HepG2 (cell line): ENCODE data around the gene RAD23A. TPM values are rescaled to one million over a fixed set of nuclear protein-coding genes. Genes with fewer than 3 reads are reported as not detected.

Source experiments
- ATAC-seq: fragments of 200-7000 bp; cut with Tn5 transposase; 3 replicates; pipeline ENCODE4 v1.9.1; 2020; ENCODE audit warnings: mild to moderate bottlenecking, moderate library complexity
- BruUV-seq: library from RNA; stranded (reverse); fragments of 400-500 nt; replicated peaks from 2 replicates; lab custom pipeline; 2021; lab: Mats Ljungman, UMichigan
- CTCF ChIA-PET: fragments of 300-600 bp; formaldehyde crosslinking; extraction: SDS; loops from one replicate; lab custom pipeline; 2021; ENCODE audit warnings: low total read pairs, inconsistent platforms, low intra/inter-chr PET ratio; lab: Yijun Ruan, JAX
- POLR2A ChIA-PET: fragments of 350-600 bp; sonication (Branson Sonifier 250); formaldehyde crosslinking; loops from one replicate; lab custom pipeline; 2020; ENCODE audit warnings: antibody characterized with exemption, inconsistent platforms; lab: Yijun Ruan, JAX
- DNase-seq: peaks from one replicate; pipeline ENCODE4 v3.0.0-alpha.2; 2015; ENCODE audit warnings: low spot score
- FAIRE-seq: peaks from 3 replicates; lab custom pipeline; 2011; peaks lifted over from hg19 to GRCh38; lab: Jason Lieb, UNC
- H2AFZ ChIP-seq: one replicate; pipeline ENCODE4 v1.6.1; 2011; ENCODE audit warnings: low read length, inconsistent platforms
- H3K27ac ChIP-seq: fragments of 300-600 bp; 3 replicates; pipeline ENCODE4 v1.8.0; 2011; ENCODE audit warnings: mixed run types, mild to moderate bottlenecking, mixed read lengths, low read length, inconsistent platforms; ENCODE audit not compliant: insufficient read depth; ENCODE audit errors: extremely low read length
- H3K27me3 ChIP-seq, 2 experiments: fragments of 200-600 bp in 1 of 2; 2 replicates in 1 of 2; 3 replicates in 1 of 2; pipeline versions ENCODE4 v1.6.0 to v1.8.0; 2011; ENCODE audit warnings: low read length in 2 of 2, mild to moderate bottlenecking in 2 of 2, moderate library complexity in 2 of 2, inconsistent platforms in 1 of 2; ENCODE audit not compliant: insufficient read depth in 2 of 2, control insufficient read depth in 1 of 2
- H3K36me3 ChIP-seq, 2 experiments: fragments of 200-600 bp in 1 of 2; replicated peaks in 1 of 2; 2 replicates in 1 of 2; 3 replicates in 1 of 2; pipeline versions ENCODE4 v1.5.1 to v1.8.0; 2011; ENCODE audit warnings: low read length in 2 of 2, inconsistent platforms in 1 of 2; ENCODE audit not compliant: insufficient read depth in 2 of 2, control insufficient read depth in 1 of 2
- H3K4me1 ChIP-seq: 2 replicates; pipeline ENCODE4 v1.5.1; 2012; ENCODE audit warnings: low read length, inconsistent platforms; ENCODE audit not compliant: insufficient read depth
- H3K4me2 ChIP-seq: 2 replicates; pipeline ENCODE4 v1.6.0; 2011; ENCODE audit warnings: low read depth, low read length, inconsistent platforms
- H3K4me3 ChIP-seq, 3 experiments: fragments of 200-600 bp in 1 of 3; sonication (generic), shearing (Covaris generic) in 1 of 3; replicated peaks in 1 of 3; 2 replicates each; pipeline ENCODE4 v1.5.1; 2011 to 2016; ENCODE audit warnings: low read length in 3 of 3, inconsistent platforms in 2 of 3, low read depth in 2 of 3, mild to moderate bottlenecking in 2 of 3, control low read depth in 1 of 3, mixed read lengths in 1 of 3; ENCODE audit not compliant: insufficient read depth in 1 of 3
- H3K79me2 ChIP-seq: one replicate; pipeline ENCODE4 v1.6.1; 2011; ENCODE audit warnings: low read length, inconsistent platforms; ENCODE audit not compliant: insufficient read depth
- H3K9ac ChIP-seq: 2 replicates; pipeline ENCODE4 v1.6.0; 2011; ENCODE audit warnings: mild to moderate bottlenecking, low read depth, low read length, inconsistent platforms; ENCODE audit not compliant: insufficient read depth
- H3K9me3 ChIP-seq: 2 replicates; pipeline ENCODE4 v1.5.1; 2012; ENCODE audit warnings: mild to moderate bottlenecking, low read length
- H4K20me1 ChIP-seq: 2 replicates; pipeline ENCODE4 v1.6.0; 2011; ENCODE audit warnings: inconsistent platforms, mild to moderate bottlenecking, low read length, moderate library complexity; ENCODE audit not compliant: insufficient read depth
- CEBPZ ChIP-seq: IDR thresholded peaks from 2 replicates; pipeline ENCODE4 v1.6.1; 2012; ENCODE audit warnings: low read length, improper control_type of control experiment
- FLYWCH1 ChIP-seq: sonication (generic); formaldehyde crosslinking; IDR thresholded peaks from 2 replicates; pipeline ENCODE4 v1.8.1; 2023; ENCODE audit warnings: mild to moderate bottlenecking, missing genetic modification reagents
- FOXO1 ChIP-seq: sonication (generic); formaldehyde crosslinking; IDR thresholded peaks from 2 replicates; pipeline ENCODE4 v1.4.0; 2020; ENCODE audit warnings: missing genetic modification reagents
- HNRNPK ChIP-seq: fragments of 200-400 bp; formaldehyde crosslinking; IDR thresholded peaks from 2 replicates; pipeline ENCODE4 v1.6.1; 2018; ENCODE audit warnings: low read length, low read depth, moderate library complexity, mild to moderate bottlenecking; ENCODE audit not compliant: poor library complexity, severe bottlenecking
- IKZF1 ChIP-seq: fragments of 450-650 bp; IDR thresholded peaks from 2 replicates; pipeline ENCODE4 v1.7.1; 2016
- MED8 ChIP-seq: sonication (generic); formaldehyde crosslinking; IDR thresholded peaks from 2 replicates; pipeline ENCODE4 v1.8.1; 2023; ENCODE audit warnings: mild to moderate bottlenecking, missing genetic modification reagents; ENCODE audit not compliant: insufficient replicate concordance
- MTF2 ChIP-seq: sonication (generic); formaldehyde crosslinking; IDR thresholded peaks from 2 replicates; pipeline ENCODE4 v1.5.0; 2020; ENCODE audit warnings: missing genetic modification reagents, borderline replicate concordance
- NFE2L2 ChIP-seq: fragments of 150-350 bp; IDR thresholded peaks from 2 replicates; pipeline ENCODE4 v1.6.1; 2014; ENCODE audit warnings: low read length
- SIN3B ChIP-seq: fragments of 150-350 bp; IDR thresholded peaks from 2 replicates; pipeline ENCODE4 v1.6.1; 2014; ENCODE audit warnings: low read length
- SIX4 ChIP-seq: sonication (generic); formaldehyde crosslinking; IDR thresholded peaks from 2 replicates; pipeline ENCODE4 v1.4.0; 2020; ENCODE audit warnings: missing genetic modification reagents
- SYNCRIP ChIP-seq: fragments of 200-400 bp; formaldehyde crosslinking; IDR thresholded peaks from 2 replicates; pipeline ENCODE4 v1.6.1; 2018; ENCODE audit warnings: mild to moderate bottlenecking, low read depth, low read length; ENCODE audit not compliant: insufficient read depth
- ZBTB21 ChIP-seq: sonication (generic); formaldehyde crosslinking; IDR thresholded peaks from 2 replicates; pipeline ENCODE4 v1.4.0; 2020; ENCODE audit warnings: missing genetic modification reagents
- ZFAT ChIP-seq: sonication (generic); formaldehyde crosslinking; conservative IDR thresholded peaks from 2 replicates; pipeline ENCODE4 v1.8.1; 2023; ENCODE audit warnings: missing genetic modification reagents, inconsistent platforms
- ZNF136 ChIP-seq: sonication (generic); formaldehyde crosslinking; IDR thresholded peaks from 2 replicates; pipeline ENCODE4 v1.8.1; 2022; ENCODE audit warnings: low read depth, mild to moderate bottlenecking, moderate library complexity, missing genetic modification reagents
- ZNF225 ChIP-seq: sonication (generic); formaldehyde crosslinking; IDR thresholded peaks from 2 replicates; pipeline ENCODE4 v1.4.0; 2020; ENCODE audit warnings: mild to moderate bottlenecking, missing genetic modification reagents
- ZNF264 ChIP-seq: sonication (generic); formaldehyde crosslinking; IDR thresholded peaks from 2 replicates; pipeline ENCODE4 v1.4.0; 2020; ENCODE audit warnings: missing genetic modification reagents
- ZNF33B ChIP-seq: sonication (generic); formaldehyde crosslinking; IDR thresholded peaks from 2 replicates; pipeline ENCODE4 v1.5.1; 2020; ENCODE audit warnings: mild to moderate bottlenecking, missing genetic modification reagents
- ZNF367 ChIP-seq: sonication (generic); formaldehyde crosslinking; IDR thresholded peaks from 2 replicates; pipeline ENCODE4 v1.4.0; 2020; ENCODE audit warnings: missing genetic modification reagents, borderline replicate concordance
- ZNF431 ChIP-seq: sonication (generic); formaldehyde crosslinking; IDR thresholded peaks from 2 replicates; pipeline ENCODE4 v1.9.0; 2022; ENCODE audit warnings: missing genetic modification reagents, low read depth, mild to moderate bottlenecking, borderline replicate concordance
- ZNF570 ChIP-seq: sonication (generic); formaldehyde crosslinking; IDR thresholded peaks from 2 replicates; pipeline ENCODE4 v1.4.0; 2020; ENCODE audit warnings: mild to moderate bottlenecking, missing genetic modification reagents, borderline replicate concordance
- ZNF589 ChIP-seq: sonication (generic); formaldehyde crosslinking; conservative IDR thresholded peaks from 2 replicates; pipeline ENCODE4 v1.8.0; 2022; ENCODE audit warnings: mild to moderate bottlenecking, moderate library complexity, missing genetic modification reagents
- ZSCAN22 ChIP-seq: sonication (generic); formaldehyde crosslinking; IDR thresholded peaks from 2 replicates; pipeline ENCODE4 v1.4.0; 2020; ENCODE audit warnings: mild to moderate bottlenecking, missing genetic modification reagents
- WGBS: methylation state at CpG from one replicate; pipeline ENCODE4 v1.1.6; 2017; ENCODE audit warnings: low lambda C conversion rate; 5-methylcytosine and 5-hydroxymethylcytosine counted together
- in situ Hi-C: cut with HindIII; loops from 2 replicates; pipeline ENCODE4 v1.10.0; 2017; ENCODE audit warnings: low pct_unique_long_range_greater_than_20kb; ENCODE audit not compliant: extremely low pct_ligation_motif_present
- intact Hi-C: fragments of 100-400 bp; cut with micrococcal nuclease; formaldehyde crosslinking; loops from one replicate; pipeline ENCODE4 v1.10.0; 2022; ENCODE audit not compliant: unreplicated experiment
- polyA plus RNA-seq, 8 experiments: library from polyadenylated mRNA; depleted of rRNA in 3 of 8; stranded (reverse) in 7 of 8; unstranded in 1 of 8; fragments of >200 nt; fragmentation: Illumina TruSeq in 4 of 8; extraction: Trizol in 4 of 8; gene quantifications; 2 replicates each; pipeline versions ENCODE4 v1.2.1 to v1.2.3, GENCODE V29; 2011 to 2016; ENCODE audit warnings: low read depth in 4 of 8, missing spikeins in 1 of 8, mixed read lengths in 1 of 8; ENCODE audit not compliant: insufficient read depth in 1 of 8
- total RNA-seq, 5 experiments: library from RNA; depleted of rRNA; stranded (reverse); fragments of >200 nt; fragmentation: Illumina TruSeq; extraction: Trizol; gene quantifications; 2 replicates each; pipeline ENCODE4 v1.2.3, GENCODE V29; 2016; ENCODE audit warnings: low read depth in 1 of 5

Gene RAD23A
- total and polyA plus RNA-seq, 2 of the 13 experiments (the other 11 are each of a cell fraction or from before 2014, with no cell fraction given), result 42.5 to 54.2 TPM

GRCh38 chr19:12983091-12983490, 37.4 kb downstream of the RAD23A start (continued):
- no peak for TF ChIP-seq ZNF589 (CRISPR knock-in tag)

- Histone ChIP-seq H3K4me3 (peak overlapping the region in 2 of 3 experiments; percentile 38 to 47; a peak in 1 of 6 replicates), H3K9ac (no peak overlapping the region), H3K9me3 (no peaks in the 10 kb centered on the region), H3K4me2 (peak overlapping the region; percentile 67), H3K36me3 (no peaks in the 10 kb centered on the region), H4K20me1 (no peaks in the 10 kb centered on the region), H3K27me3 (peaks cover 0 to 5% of the 10 kb centered on the region in 2 experiments; a peak in 1 of 5 replicates), H3K79me2 (no peaks in the 10 kb centered on the region), H3K4me1 (peaks cover 60% of the 10 kb centered on the region), H2AFZ (no peak overlapping the region), H3K27ac (no peak overlapping the region)
- FAIRE-seq (no peak), DNase-seq (peak; percentile 53), ATAC-seq (peak; percentile 8; the same call in 1 of the 3 replicates)
- in situ Hi-C loops, result no loop called here
- ChIA-PET CTCF (interaction anchor here (2.4 to 3.8 kb wide), 2 partner anchors 78 to 110 kb away, joined by 11 to 29 read pairs; no protein-coding TSS in a partner anchor), POLR2A (interaction anchor here (2.2 to 3.6 kb wide), 2 partner anchors 48 to 77 kb away, joined by 7 to 36 read pairs; no protein-coding TSS in a partner anchor)
- 7% methylated on average over 51 of the region's 51 CpGs for WGBS
- intact Hi-C loops, result loop anchor here (2.0 kb wide), 1 partner anchor 49 kb away; no protein-coding TSS in a partner anchor
- no TSS peak for BruUV-seq
- TF ChIP-seq SIN3B, result no peak
- TF ChIP-seq MED8 (CRISPR knock-in tag), result no peak
- TF ChIP-seq ZNF431 (CRISPR knock-in tag), result no peak
- no peak for TF ChIP-seq MTF2 (CRISPR knock-in tag)
- TF ChIP-seq ZNF570, result no peak
- TF ChIP-seq ZNF367 (CRISPR knock-in tag), result no peak
- TF ChIP-seq ZNF225 (CRISPR knock-in tag), result no peak
- no peak for TF ChIP-seq ZSCAN22
- TF ChIP-seq SYNCRIP, result no peak
- TF ChIP-seq FLYWCH1 (CRISPR knock-in tag), result no peak
- no peak for TF ChIP-seq ZFAT (CRISPR knock-in tag)
- no peak for TF ChIP-seq IKZF1
- no peak for TF ChIP-seq ZNF33B (CRISPR knock-in tag)
- TF ChIP-seq SIX4 (CRISPR knock-in tag), result no peak
- TF ChIP-seq CEBPZ, result no peak
- TF ChIP-seq ZNF264 (CRISPR knock-in tag), result no peak
- no peak for TF ChIP-seq HNRNPK
- no peak for TF ChIP-seq NFE2L2
- TF ChIP-seq ZNF136 (CRISPR knock-in tag), result no peak
- 0 out of 2 replicates have a peak, but pooled peaks have one; percentile 52 for TF ChIP-seq FOXO1 (CRISPR knock-in tag)
- no peak for TF ChIP-seq ZBTB21 (CRISPR knock-in tag)
These were observed 38.0 kb downstream of the RAD23A start for GRCh38 chr19:12983542-12984142.
